DMS 273 treated with DMSO at 0.1 percent for 48 hours (cell line): ENCODE measurements around the gene C1orf198.

Experiments
- DNase-seq: peaks from one replicate; lab custom pipeline; 2025; lab: John Stamatoyannopoulos, UW

Gene C1orf198

GRCh38 chr1:230833511-230833910 lies 34.8 kb downstream of the C1orf198 start:
- no peak for DNase-seq

- DNase-seq, result no peak
These were observed 35.8 kb downstream of the C1orf198 start for GRCh38 chr1:230832476-230832875.

- no peak for DNase-seq
These were observed 36.5 kb downstream of the C1orf198 start for GRCh38 chr1:230831771-230832170.

GRCh38 chr1:230828421-230828820 lies 39.9 kb downstream of the C1orf198 start:
- no peak for DNase-seq

GRCh38 chr1:230827801-230828200 lies 40.5 kb downstream of the C1orf198 start:
- no peak for DNase-seq

- DNase-seq, result no peak
These were observed 41.1 kb downstream of the C1orf198 start for GRCh38 chr1:230827081-230827681.

GRCh38 chr1:230826166-230826875 lies 42.0 kb downstream of the C1orf198 start:
- DNase-seq, result no peak

- no peak for DNase-seq
These were observed 42.6 kb downstream of the C1orf198 start for GRCh38 chr1:230825761-230826160.

- DNase-seq, result no peak
These were observed 43.2 kb downstream of the C1orf198 start for GRCh38 chr1:230824919-230825721.

- no peak for DNase-seq
These were observed 43.8 kb downstream of the C1orf198 start for GRCh38 chr1:230824551-230824918.

GRCh38 chr1:230823931-230824381 lies 44.4 kb downstream of the C1orf198 start:
- DNase-seq, result no peak

GRCh38 chr1:230823426-230823825 lies 44.9 kb downstream of the C1orf198 start:
- DNase-seq, result no peak

GRCh38 chr1:230822092-230822581 lies 46.2 kb downstream of the C1orf198 start:
- no peak for DNase-seq

- DNase-seq, result no peak
These were observed 47.0 kb downstream of the C1orf198 start for GRCh38 chr1:230821346-230821745.

- no peak for DNase-seq
These were observed 47.8 kb downstream of the C1orf198 start for GRCh38 chr1:230820568-230820967.

- no peak for DNase-seq
These were observed 48.3 kb downstream of the C1orf198 start for GRCh38 chr1:230819976-230820375.

- DNase-seq, result no peak
These were observed 49.4 kb downstream of the C1orf198 start for GRCh38 chr1:230818901-230819300.

GRCh38 chr1:230818367-230818766 lies 50.0 kb downstream of the C1orf198 start:
- no peak for DNase-seq

- no peak for DNase-seq
These were observed 52.3 kb downstream of the C1orf198 start for GRCh38 chr1:230816018-230816417.

GRCh38 chr1:230814949-230815692 lies 53.2 kb downstream of the C1orf198 start:
- no peak for DNase-seq

- no peak for DNase-seq
These were observed 55.8 kb downstream of the C1orf198 start for GRCh38 chr1:230812568-230812967.
